HUES64 (cell line): ENCODE measurements around the gene TRIP6. TPM values are rescaled to one million over a fixed set of nuclear protein-coding genes. Genes with fewer than 3 reads are reported as not detected.

ENCODE experiments used
- H3K27ac ChIP-seq: 2 replicates; pipeline ENCODE4 v1.7.0; 2013; ENCODE audit warnings: low read depth, low read length, inconsistent platforms
- H3K27me3 ChIP-seq: 2 replicates; pipeline ENCODE4 v1.6.1; 2013; ENCODE audit warnings: mild to moderate bottlenecking, low read length; ENCODE audit not compliant: insufficient read depth
- H3K36me3 ChIP-seq: 2 replicates; pipeline ENCODE4 v1.6.1; 2013; ENCODE audit warnings: mild to moderate bottlenecking, low read length; ENCODE audit not compliant: insufficient read depth
- H3K4me1 ChIP-seq: 2 replicates; pipeline ENCODE4 v1.6.1; 2013; ENCODE audit warnings: mild to moderate bottlenecking, low read length, moderate library complexity; ENCODE audit not compliant: insufficient read depth
- H3K4me3 ChIP-seq: 2 replicates; pipeline ENCODE4 v1.5.1; 2013; ENCODE audit warnings: mild to moderate bottlenecking, low read length, moderate library complexity
- H3K9ac ChIP-seq: 2 replicates; pipeline ENCODE4 v1.6.1; 2013; ENCODE audit warnings: mild to moderate bottlenecking, low read depth, low read length
- H3K9me3 ChIP-seq: 2 replicates; pipeline ENCODE4 v1.6.1; 2013; ENCODE audit warnings: low read depth, low read length; ENCODE audit not compliant: insufficient read depth
- WGBS: fragments of 150-250, 120-280 bp; methylation state at CpG from one replicate; pipeline ENCODE4 v1.1.7; 2013; ENCODE audit warnings: missing lambda C conversion rate; 5-methylcytosine and 5-hydroxymethylcytosine counted together
- polyA plus RNA-seq, 2 experiments: library from polyadenylated mRNA; stranded (reverse); fragments of 50-300 nt; gene quantifications; one replicate each; pipeline ENCODE4 v1.2.3, GENCODE V29; 2013

TRIP6 gene, protein sequence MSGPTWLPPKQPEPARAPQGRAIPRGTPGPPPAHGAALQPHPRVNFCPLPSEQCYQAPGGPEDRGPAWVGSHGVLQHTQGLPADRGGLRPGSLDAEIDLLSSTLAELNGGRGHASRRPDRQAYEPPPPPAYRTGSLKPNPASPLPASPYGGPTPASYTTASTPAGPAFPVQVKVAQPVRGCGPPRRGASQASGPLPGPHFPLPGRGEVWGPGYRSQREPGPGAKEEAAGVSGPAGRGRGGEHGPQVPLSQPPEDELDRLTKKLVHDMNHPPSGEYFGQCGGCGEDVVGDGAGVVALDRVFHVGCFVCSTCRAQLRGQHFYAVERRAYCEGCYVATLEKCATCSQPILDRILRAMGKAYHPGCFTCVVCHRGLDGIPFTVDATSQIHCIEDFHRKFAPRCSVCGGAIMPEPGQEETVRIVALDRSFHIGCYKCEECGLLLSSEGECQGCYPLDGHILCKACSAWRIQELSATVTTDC
- 81.6 TPM for polyA plus RNA-seq (2013, experiment 1 of 2)
- polyA plus RNA-seq (2013, experiment 2 of 2): 70.0 TPM

DNA sequence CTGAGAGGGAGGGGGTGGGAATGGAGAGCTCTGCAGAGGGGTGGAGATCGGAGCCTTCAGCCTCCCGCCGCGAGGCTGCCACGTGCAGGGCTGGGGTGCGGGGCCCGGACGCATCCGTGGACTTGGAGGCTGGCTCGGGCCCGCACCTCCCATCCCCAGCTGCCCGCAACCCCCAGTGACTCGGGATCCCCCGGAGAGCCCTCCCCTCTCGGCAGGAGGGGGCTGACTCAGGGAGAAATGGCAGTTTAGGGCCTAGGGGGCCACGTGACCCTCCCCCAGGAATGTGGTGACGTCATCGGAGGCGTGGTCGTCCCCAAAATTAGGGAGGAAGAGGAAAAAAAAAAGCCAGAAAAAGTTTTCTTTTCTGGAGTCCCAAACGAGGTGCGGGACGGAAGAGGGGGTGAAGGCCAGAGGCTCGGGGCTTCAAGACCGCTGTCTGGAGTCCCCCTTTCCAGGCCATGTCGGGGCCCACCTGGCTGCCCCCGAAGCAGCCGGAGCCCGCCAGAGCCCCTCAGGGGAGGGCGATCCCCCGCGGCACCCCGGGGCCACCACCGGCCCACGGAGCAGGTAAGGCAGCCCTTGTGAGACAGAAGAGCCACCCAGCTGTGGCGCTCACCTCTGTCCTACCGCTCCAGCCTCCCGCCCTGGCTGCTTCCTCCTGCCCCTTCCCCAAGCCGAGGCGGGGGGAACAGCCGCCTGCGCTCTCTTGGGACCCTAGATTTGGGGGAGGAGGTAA lies at the start of gene TRIP6:
TSS of gene TRIP6 (plus strand) at position 348 of the 736 bp plus-strand sequence. CDS start at position 459, 111 bp downstream.
- Histone ChIP-seq H3K27me3 (no peaks in the 10 kb centered on the region), H3K27ac (peak within 1 kb of the TSS; percentile 98), H3K4me3 (peak within 1 kb of the TSS; percentile 90), H3K36me3 (peaks cover 33% of the 10 kb centered on the region), H3K4me1 (peaks cover 10% of the 10 kb centered on the region), H3K9ac (peak within 1 kb of the TSS; percentile 95), H3K9me3 (no peaks in the 10 kb centered on the region)
- WGBS: under 1% methylated on average over 38 of the region's 42 CpGs

DNA sequence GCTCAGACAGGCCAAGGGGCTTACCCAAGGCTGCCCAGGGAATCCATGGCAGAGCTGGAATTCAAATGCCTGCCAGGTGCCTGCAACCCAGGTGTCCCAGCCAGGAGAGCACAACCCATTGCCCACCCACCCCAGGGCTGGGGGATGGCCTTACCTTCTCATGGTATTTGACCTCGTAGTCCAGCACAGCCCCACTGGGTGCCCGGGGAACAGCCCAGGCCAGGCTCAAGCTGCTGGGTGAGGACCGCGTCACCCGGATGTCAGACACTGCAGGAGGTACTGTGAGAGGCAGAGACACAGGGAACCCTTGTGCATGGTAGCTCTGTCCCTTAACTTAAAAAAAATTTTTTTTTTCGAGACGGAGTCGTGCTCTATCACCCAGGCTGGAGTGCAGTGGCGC lies 48.8 kb upstream of the TRIP6 start:
- no peak overlapping the region for H3K9ac ChIP-seq
- H3K9me3 ChIP-seq: no peaks in the 10 kb centered on the region
- 93% methylated on average over 9 of the region's 9 CpGs for WGBS
- H3K36me3 ChIP-seq: peaks cover 97% of the 10 kb centered on the region
- H3K4me3 ChIP-seq: no peak overlapping the region
- H3K27ac ChIP-seq: no peak overlapping the region
- H3K27me3 ChIP-seq: no peaks in the 10 kb centered on the region
- H3K4me1 ChIP-seq: no peaks in the 10 kb centered on the region

DNA sequence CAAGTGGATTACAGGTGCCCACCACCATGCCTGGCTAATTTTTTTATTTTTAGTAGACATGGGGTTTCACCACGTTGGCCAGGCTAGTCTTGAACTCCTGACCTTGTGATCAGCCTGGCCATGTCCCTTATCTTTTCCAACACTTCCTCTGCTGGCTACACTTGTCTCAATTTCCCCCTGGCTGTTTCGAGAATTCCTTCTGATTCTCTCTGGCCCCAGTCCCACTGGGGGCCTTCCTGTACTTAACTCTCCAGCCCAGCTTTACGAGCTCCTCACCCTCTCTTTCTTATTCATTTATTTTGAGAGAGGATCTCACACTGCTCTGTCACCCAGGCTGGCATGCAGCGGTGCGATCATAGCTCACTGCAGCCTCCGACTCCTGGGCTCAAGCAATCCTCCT lies 48.4 kb upstream of the TRIP6 start:
- Histone ChIP-seq H3K27me3 (no peaks in the 10 kb centered on the region), H3K9me3 (no peaks in the 10 kb centered on the region), H3K27ac (no peak overlapping the region), H3K9ac (no peak overlapping the region), H3K4me1 (no peaks in the 10 kb centered on the region), H3K36me3 (peaks cover 97% of the 10 kb centered on the region), H3K4me3 (no peak overlapping the region)
- WGBS: 89% methylated on average over 6 of the region's 6 CpGs

DNA sequence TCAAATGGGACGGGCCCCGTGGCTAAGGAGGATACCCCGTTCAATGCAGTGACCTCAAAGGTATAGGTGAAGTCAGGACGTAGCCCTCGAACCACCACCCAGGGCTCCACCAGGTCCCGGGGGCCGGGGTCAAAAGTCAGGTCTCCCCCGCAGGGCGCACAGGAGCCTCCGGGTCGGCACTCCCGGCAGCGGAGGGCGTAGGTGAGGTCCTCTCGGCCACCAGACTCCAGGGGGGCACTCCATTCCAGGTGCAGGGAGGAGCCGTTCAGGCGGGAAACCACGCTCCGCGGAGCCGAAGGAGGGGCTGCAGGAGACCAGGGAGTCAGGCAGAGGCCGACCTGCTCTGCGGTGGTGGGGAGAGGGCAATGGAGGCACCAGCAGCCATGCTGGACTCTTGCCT lies 47.6 kb upstream of the TRIP6 start:
- Histone ChIP-seq H3K4me3 (no peak overlapping the region), H3K36me3 (peaks cover 95% of the 10 kb centered on the region), H3K9ac (no peak overlapping the region), H3K27me3 (no peaks in the 10 kb centered on the region), H3K9me3 (no peaks in the 10 kb centered on the region), H3K4me1 (no peaks in the 10 kb centered on the region), H3K27ac (no peak overlapping the region)
- WGBS: 96% methylated on average over 23 of the region's 23 CpGs

DNA sequence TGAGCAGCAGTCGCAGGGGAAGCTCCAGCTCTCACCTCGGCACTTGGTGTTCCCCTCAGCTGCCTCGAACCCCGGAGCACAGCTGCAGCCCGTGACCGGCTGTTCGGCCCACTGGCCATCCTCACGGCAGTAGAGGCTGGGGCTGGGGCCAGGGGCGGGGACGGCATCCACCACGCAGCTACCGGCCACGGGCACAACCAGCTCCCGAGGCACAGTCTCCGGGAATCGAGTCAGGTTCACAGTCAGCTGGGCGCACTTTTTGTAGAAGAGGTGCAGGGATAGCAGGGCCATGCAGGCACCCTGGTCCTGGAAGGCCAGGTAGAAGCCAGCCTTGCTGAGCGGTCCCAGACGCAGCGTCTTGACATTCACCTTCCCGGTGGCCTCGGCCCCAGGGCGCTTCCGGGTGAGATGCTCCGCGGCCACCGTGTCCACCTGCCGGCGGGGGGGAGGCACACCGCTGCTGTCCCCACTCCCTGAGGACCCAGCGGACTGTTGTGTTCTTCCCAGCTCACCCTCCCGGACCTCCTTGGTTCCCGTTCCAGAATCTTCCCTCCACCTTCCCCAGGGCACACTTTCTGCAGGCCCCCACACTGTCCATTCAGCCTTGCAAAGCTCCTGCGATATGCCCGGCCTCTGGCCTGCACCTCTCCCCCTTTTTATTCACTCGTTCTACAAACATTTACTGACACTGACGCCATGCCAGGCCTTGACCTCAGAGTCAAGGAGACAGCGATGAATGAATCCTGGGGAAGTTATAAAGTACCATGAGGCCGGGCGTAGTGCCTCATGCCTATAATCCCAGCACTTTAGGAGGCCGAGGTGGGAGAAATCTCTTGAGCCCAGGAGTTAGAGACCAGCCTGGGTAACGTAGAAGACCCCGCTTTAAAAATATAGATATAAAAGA lies 44.7 kb upstream of the TRIP6 start:
- peaks cover 3% of the 10 kb centered on the region; the same call in 1 of the 2 replicates for H3K4me1 ChIP-seq
- WGBS: 96% methylated on average over 41 of the region's 43 CpGs
- peaks cover 67% of the 10 kb centered on the region for H3K36me3 ChIP-seq
- H3K4me3 ChIP-seq: no peak overlapping the region
- no peak overlapping the region for H3K9ac ChIP-seq
- H3K27me3 ChIP-seq: no peaks in the 10 kb centered on the region
- H3K27ac ChIP-seq: no peak overlapping the region
- H3K9me3 ChIP-seq: no peaks in the 10 kb centered on the region

DNA sequence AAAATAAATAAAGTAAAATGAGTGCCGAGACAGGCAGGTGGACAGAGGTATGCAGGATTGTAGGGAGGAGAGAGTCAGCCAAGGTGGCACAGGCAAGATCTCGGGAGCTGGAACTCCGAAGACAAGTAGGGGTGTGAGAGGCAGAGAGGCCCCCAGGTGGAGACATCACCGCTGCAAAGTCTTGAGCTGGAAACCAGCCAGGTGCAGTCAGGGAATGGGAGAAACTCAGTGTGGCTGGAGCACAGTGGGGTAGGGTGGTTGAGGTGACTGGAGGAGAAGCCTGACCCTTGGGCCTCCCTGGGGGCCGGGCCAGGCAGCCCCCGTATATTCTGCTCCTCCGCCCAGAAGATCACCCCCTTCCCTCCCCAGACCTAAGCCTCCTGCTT lies 44.1 kb upstream of the TRIP6 start:
- Histone ChIP-seq H3K9me3 (no peaks in the 10 kb centered on the region), H3K4me1 (peaks cover 3% of the 10 kb centered on the region; the same call in 1 of the 2 replicates), H3K9ac (no peak overlapping the region), H3K36me3 (peaks cover 62% of the 10 kb centered on the region), H3K4me3 (no peak overlapping the region), H3K27me3 (no peaks in the 10 kb centered on the region), H3K27ac (no peak overlapping the region)
- 88% methylated on average over 7 of the region's 7 CpGs for WGBS

DNA sequence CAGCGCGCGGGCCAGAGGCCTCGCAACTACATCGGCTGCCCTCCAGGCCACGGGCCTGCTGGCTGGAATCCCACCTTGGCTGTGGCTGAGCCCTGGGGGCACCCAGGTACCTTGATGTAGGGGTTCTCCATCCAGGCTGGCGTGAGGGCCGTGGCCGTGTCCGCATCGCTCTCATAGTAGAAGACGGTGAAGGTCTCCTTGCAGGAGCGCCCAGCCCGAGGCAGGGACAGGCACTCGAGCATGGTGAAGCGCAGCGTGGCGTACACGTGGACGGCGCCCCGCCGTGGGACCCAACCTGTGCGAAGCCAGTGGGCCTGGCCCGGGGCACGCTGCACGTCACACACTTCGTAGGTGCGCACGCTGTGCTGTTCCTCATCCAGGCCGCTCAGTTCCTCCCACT lies 43.7 kb upstream of the TRIP6 start:
- peaks cover 58% of the 10 kb centered on the region for H3K36me3 ChIP-seq
- H3K4me1 ChIP-seq: peaks cover 3% of the 10 kb centered on the region; the same call in 1 of the 2 replicates
- no peak overlapping the region for H3K9ac ChIP-seq
- no peaks in the 10 kb centered on the region for H3K27me3 ChIP-seq
- no peak overlapping the region for H3K4me3 ChIP-seq
- H3K9me3 ChIP-seq: no peaks in the 10 kb centered on the region
- 96% methylated on average over 31 of the region's 31 CpGs for WGBS
- H3K27ac ChIP-seq: no peak overlapping the region

DNA sequence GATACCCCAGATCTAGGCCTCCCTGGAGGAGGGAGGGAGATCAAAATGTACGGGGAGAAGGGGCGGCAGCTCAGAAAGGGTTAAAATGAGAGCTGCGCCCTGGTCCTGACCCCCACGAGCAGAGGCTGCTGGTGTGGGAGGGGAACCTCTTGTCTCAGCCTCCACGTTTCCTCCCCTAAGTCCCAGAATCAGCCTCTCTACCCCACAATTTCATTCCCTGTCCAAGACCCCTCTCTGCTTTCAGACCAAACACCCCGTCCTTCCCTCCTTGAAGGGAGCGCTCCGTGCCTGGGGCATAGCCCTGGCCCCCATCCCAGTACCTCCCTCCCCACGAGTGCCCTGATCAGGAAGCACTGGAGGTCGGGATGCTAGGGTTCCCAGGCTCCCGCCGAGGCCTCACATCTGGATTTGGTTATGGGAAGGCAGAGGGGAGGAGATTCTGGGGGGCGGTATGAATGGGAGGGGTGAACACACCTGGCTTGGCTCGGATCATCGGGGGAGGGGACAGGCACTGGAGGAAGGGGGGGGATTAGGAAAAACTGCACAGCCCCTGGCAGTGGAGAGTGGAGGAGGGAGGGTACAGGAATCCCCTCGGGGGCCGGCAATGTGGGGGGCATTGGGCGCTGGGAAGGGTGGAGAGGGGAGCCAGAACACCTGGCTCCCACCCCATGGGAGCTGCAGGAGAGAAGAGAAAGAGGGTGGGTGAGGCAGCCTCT lies 42.5 kb upstream of the TRIP6 start:
- Histone ChIP-seq H3K27ac (no peak overlapping the region), H3K9ac (peak overlapping the region; percentile 81), H3K4me3 (peak overlapping the region; percentile 81)

DNA sequence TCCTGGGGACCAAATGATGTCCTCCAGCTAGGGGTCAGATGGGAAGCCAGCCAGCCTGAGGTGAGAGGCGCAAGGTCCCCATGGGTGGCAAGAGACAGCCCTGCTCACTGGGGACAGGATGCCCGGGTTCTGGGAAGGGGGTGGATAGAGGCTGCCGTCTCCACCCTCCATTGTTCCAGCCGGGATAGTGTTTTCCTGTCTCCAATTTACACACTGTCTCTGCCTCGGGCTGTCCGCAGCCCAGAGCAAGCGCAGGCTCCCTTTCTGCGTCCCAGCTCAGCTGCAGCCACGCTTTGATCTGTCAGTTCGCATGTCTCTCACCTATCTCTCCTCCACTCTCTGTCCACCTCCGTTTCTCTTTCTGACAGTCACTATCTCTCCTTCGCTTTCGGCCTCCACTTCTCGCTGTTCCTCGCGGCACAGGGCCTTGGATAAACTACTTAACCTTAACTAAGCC lies 41.9 kb upstream of the TRIP6 start:
- peaks cover 41% of the 10 kb centered on the region for H3K36me3 ChIP-seq
- no peaks in the 10 kb centered on the region for H3K9me3 ChIP-seq
- peak overlapping the region; percentile 81; the same call in 1 of the 2 replicates for H3K9ac ChIP-seq
- peak overlapping the region; percentile 81 for H3K4me3 ChIP-seq
- H3K27ac ChIP-seq: no peak overlapping the region
- WGBS: 26% methylated on average over 16 of the region's 16 CpGs
- H3K4me1 ChIP-seq: peaks cover 3% of the 10 kb centered on the region; the same call in 1 of the 2 replicates
- H3K27me3 ChIP-seq: no peaks in the 10 kb centered on the region

More for the DNA sequence above, 42.5 kb upstream of the TRIP6 start:
- WGBS: 75% methylated on average over 18 of the region's 18 CpGs
- Histone ChIP-seq H3K4me1 (peaks cover 3% of the 10 kb centered on the region; the same call in 1 of the 2 replicates), H3K36me3 (peaks cover 47% of the 10 kb centered on the region), H3K27me3 (no peaks in the 10 kb centered on the region), H3K9me3 (no peaks in the 10 kb centered on the region)
